Measurements from ENCODE around the gene CTNNBL1. TPM values are rescaled to one million over a fixed set of nuclear protein-coding genes. Genes with fewer than 3 reads are reported as not detected.

CTNNBL1 gene
- total RNA-seq, 1 experiment from 2014 or later, result 71.2 TPM

GRCh38 chr20:37789408-37789807, 95.6 kb downstream of the CTNNBL1 start:
- Histone ChIP-seq H3K27ac (ENCODE audit: low read length) (no peak overlapping the region), H3K4me1 (ENCODE audit: control insufficient read depth, insufficient read depth, low read length) (no peaks in the 10 kb centered on the region), H3K4me3 (ENCODE audit: low read depth in 2 of 2, low read length in 2 of 2) (no peak overlapping the region), H3K27me3 (ENCODE audit: control insufficient read depth, insufficient read depth, low read length) (no peaks in the 10 kb centered on the region), H3K9me3 (ENCODE audit: control insufficient read depth, insufficient read depth, low read depth, low read length) (no peaks in the 10 kb centered on the region), H3K36me3 (ENCODE audit: control insufficient read depth, insufficient read depth, low read length) (no peaks in the 10 kb centered on the region)
- in situ Hi-C loops (cut with HindIII; ENCODE audit: low pct_unique_long_range_greater_than_20kb, low sequenced_read_pairs) (no loop called here), intact Hi-C loops (cut with micrococcal nuclease; ENCODE audit: unreplicated experiment) (no loop called here)
- no TSS peak for BruUV-seq (replicated peaks)
- TF ChIP-seq POLR2AphosphoS5 (IDR thresholded peaks at IDR 0.05; ENCODE audit: low read depth, low read length) (no peak), REST (IDR thresholded peaks at IDR 0.05; ENCODE audit: insufficient read depth in 1 of 2, low read depth in 2 of 2, low read length in 1 of 2) (no peak), SIN3A (IDR thresholded peaks at IDR 0.05; ENCODE audit: borderline replicate concordance, insufficient read depth, low read depth, low read length) (no peak), CTCF (IDR thresholded peaks at IDR 0.05) (no peak), TCF7L2 (IDR thresholded peaks at IDR 0.05; ENCODE audit: low read depth, low read length) (no peak)
- ChIA-PET CTCF (no interaction called here), POLR2A (no interaction called here)
- no peak for ATAC-seq
- no peak for DNase-seq (ENCODE audit: low read depth, low spot score)

GRCh38 chr20:37790900-37791299, 97.1 kb downstream of the CTNNBL1 start:
- H3K4me3 ChIP-seq (ENCODE audit: low read depth in 2 of 2, low read length in 2 of 2), result no peak overlapping the region
- POLR2A ChIA-PET, result no interaction called here
- CTCF ChIA-PET, result no interaction called here
- no peaks in the 10 kb centered on the region for H3K4me1 ChIP-seq (ENCODE audit: control insufficient read depth, insufficient read depth, low read length)
- H3K9me3 ChIP-seq (ENCODE audit: control insufficient read depth, insufficient read depth, low read depth, low read length), result no peaks in the 10 kb centered on the region
- H3K27me3 ChIP-seq (ENCODE audit: control insufficient read depth, insufficient read depth, low read length), result no peaks in the 10 kb centered on the region
- no TSS peak for BruUV-seq (replicated peaks)
- no peak for DNase-seq (ENCODE audit: low read depth, low spot score)
- ATAC-seq, result no peak
- intact Hi-C loops (cut with micrococcal nuclease; ENCODE audit: unreplicated experiment), result no loop called here
- TF ChIP-seq TCF7L2 (IDR thresholded peaks at IDR 0.05; ENCODE audit: low read depth, low read length), result no peak
- TF ChIP-seq REST (IDR thresholded peaks at IDR 0.05; ENCODE audit: insufficient read depth in 1 of 2, low read depth in 2 of 2, low read length in 1 of 2), result no peak
- TF ChIP-seq POLR2AphosphoS5 (IDR thresholded peaks at IDR 0.05; ENCODE audit: low read depth, low read length), result no peak
- TF ChIP-seq SIN3A (IDR thresholded peaks at IDR 0.05; ENCODE audit: borderline replicate concordance, insufficient read depth, low read depth, low read length), result no peak
- TF ChIP-seq CTCF (IDR thresholded peaks at IDR 0.05), result no peak
- in situ Hi-C loops (cut with HindIII; ENCODE audit: low pct_unique_long_range_greater_than_20kb, low sequenced_read_pairs), result no loop called here
- no peaks in the 10 kb centered on the region for H3K36me3 ChIP-seq (ENCODE audit: control insufficient read depth, insufficient read depth, low read length)
- no peak overlapping the region for H3K27ac ChIP-seq (ENCODE audit: low read length)

Data from Panc1 (cell line).